ENCODE data around the gene GALNT17.

DNA sequence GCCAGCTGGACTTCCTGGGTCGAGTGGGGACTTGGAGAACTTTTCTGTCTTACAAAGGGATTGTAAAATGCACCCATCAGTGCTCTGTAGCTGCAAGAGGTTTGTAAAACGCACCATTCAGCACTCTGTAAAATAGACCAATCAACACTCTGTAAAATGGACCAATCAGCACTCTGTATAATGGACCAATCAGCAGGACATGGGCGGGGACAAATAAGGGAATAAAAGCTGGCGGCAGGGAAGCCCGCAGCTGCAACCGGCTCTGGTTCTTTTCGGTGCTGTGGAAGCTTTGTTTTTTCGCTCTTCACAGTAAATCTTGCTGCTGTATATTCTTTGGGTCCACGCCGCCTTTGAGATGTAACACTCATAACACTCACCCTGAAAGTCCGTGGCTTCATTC is 151.9 kb downstream of the GALNT17 start:
- TF ChIP-seq CTCF (IDR thresholded peaks at IDR 0.05) = no peak
- TF ChIP-seq POLR2A (IDR thresholded peaks at IDR 0.05) = no peak
